ENCODE data around the gene TLR1.

GRCh38 chr4:38752941-38753806 is 51.4 kb downstream of the TLR1 start:
- TF ChIP-seq ELF4 (IDR thresholded peaks at IDR 0.05) = no peak
- TF ChIP-seq HDGF (IDR thresholded peaks at IDR 0.05; ENCODE audit: borderline replicate concordance) = no peak
